Osteocyte (in vitro differentiated cells): ENCODE results near the gene AMT. TPM values are rescaled to one million over a fixed set of nuclear protein-coding genes. Genes with fewer than 3 reads are reported as not detected.

Source experiments
- DNase-seq: peaks from one replicate; pipeline ENCODE4 v3.0.0; 2021; ENCODE audit warnings: mixed read lengths; ENCODE audit not compliant: unreplicated experiment; ENCODE audit errors: extremely low spot score
- H3K27ac Mint-ChIP-seq: one replicate; pipeline ENCODE4 v1.8.0; 2021; ENCODE audit warnings: mild to moderate bottlenecking, mixed read lengths; ENCODE audit not compliant: unreplicated experiment
- H3K27me3 Mint-ChIP-seq: one replicate; pipeline ENCODE4 v1.8.0; 2021; ENCODE audit warnings: mixed read lengths; ENCODE audit not compliant: unreplicated experiment
- H3K36me3 Mint-ChIP-seq: one replicate; pipeline ENCODE4 v1.8.0; 2021; ENCODE audit warnings: mixed read lengths; ENCODE audit not compliant: unreplicated experiment
- H3K4me1 Mint-ChIP-seq: one replicate; pipeline ENCODE4 v1.8.0; 2021; ENCODE audit warnings: mixed read lengths; ENCODE audit not compliant: unreplicated experiment
- H3K4me3 Mint-ChIP-seq: one replicate; pipeline ENCODE4 v1.8.0; 2021; ENCODE audit warnings: mild to moderate bottlenecking, moderate library complexity, mixed read lengths; ENCODE audit not compliant: unreplicated experiment
- H3K9me3 Mint-ChIP-seq: one replicate; pipeline ENCODE4 v1.8.0; 2021; ENCODE audit warnings: mixed read lengths; ENCODE audit not compliant: unreplicated experiment
- CTCF ChIP-seq: fragments of 200-600 bp; sonication (generic); IDR thresholded peaks from 2 replicates; pipeline ENCODE4 v1.5.0; 2021; ENCODE audit warnings: antibody characterized with exemption, mild to moderate bottlenecking, moderate library complexity
- total RNA-seq: library from RNA; stranded (reverse); gene quantifications from 2 replicates; pipeline ENCODE4 v1.2.1, GENCODE V29; 2021

AMT gene
- total RNA-seq, 1 donor from 2014 or later = 9.4 TPM

GRCh38 chr3:49466085-49466484 lies 43.8 kb upstream of the AMT start:
- H3K4me1 Mint-ChIP-seq = peaks cover 32% of the 10 kb centered on the region
- H3K4me3 Mint-ChIP-seq = no peak overlapping the region
- DNase-seq = no peak
- no peaks in the 10 kb centered on the region for H3K27me3 Mint-ChIP-seq
- no peaks in the 10 kb centered on the region for H3K36me3 Mint-ChIP-seq
- no peaks in the 10 kb centered on the region for H3K9me3 Mint-ChIP-seq
- peak overlapping the region; percentile 18 for H3K27ac Mint-ChIP-seq
- no peak for TF ChIP-seq CTCF

GRCh38 chr3:49465270-49466034 lies 43.2 kb upstream of the AMT start:
- H3K4me3 Mint-ChIP-seq = no peak overlapping the region
- no peak for DNase-seq
- no peaks in the 10 kb centered on the region for H3K27me3 Mint-ChIP-seq
- TF ChIP-seq CTCF = no peak
- H3K27ac Mint-ChIP-seq = peak overlapping the region; percentile 18
- H3K9me3 Mint-ChIP-seq = no peaks in the 10 kb centered on the region
- peaks cover 34% of the 10 kb centered on the region for H3K4me1 Mint-ChIP-seq
- H3K36me3 Mint-ChIP-seq = no peaks in the 10 kb centered on the region

- Mint-ChIP-seq H3K27me3 (no peaks in the 10 kb centered on the region), H3K36me3 (no peaks in the 10 kb centered on the region), H3K4me3 (no peak overlapping the region), H3K4me1 (peaks cover 20% of the 10 kb centered on the region), H3K9me3 (no peaks in the 10 kb centered on the region), H3K27ac (peak overlapping the region; percentile 86)
- no peak for TF ChIP-seq CTCF
- DNase-seq = no peak
Observed at GRCh38 chr3:49462222-49462621, 39.9 kb upstream of the AMT start.

- H3K27me3 Mint-ChIP-seq = no peaks in the 10 kb centered on the region
- no peak for DNase-seq
- TF ChIP-seq CTCF = no peak
- peaks cover 20% of the 10 kb centered on the region for H3K4me1 Mint-ChIP-seq
- peak overlapping the region; percentile 86 for H3K27ac Mint-ChIP-seq
- H3K9me3 Mint-ChIP-seq = no peaks in the 10 kb centered on the region
- H3K4me3 Mint-ChIP-seq = peak overlapping the region; percentile 5
- H3K36me3 Mint-ChIP-seq = no peaks in the 10 kb centered on the region
Observed at GRCh38 chr3:49461443-49462171, 39.3 kb upstream of the AMT start.

GRCh38 chr3:49460956-49461355 lies 38.7 kb upstream of the AMT start:
- TF ChIP-seq CTCF = no peak
- Mint-ChIP-seq H3K27ac (peak overlapping the region; percentile 86), H3K36me3 (no peaks in the 10 kb centered on the region), H3K4me1 (peaks cover 20% of the 10 kb centered on the region), H3K4me3 (no peak overlapping the region), H3K27me3 (no peaks in the 10 kb centered on the region), H3K9me3 (no peaks in the 10 kb centered on the region)
- DNase-seq = no peak
